ENCODE data around the gene GSG1L.

DNA sequence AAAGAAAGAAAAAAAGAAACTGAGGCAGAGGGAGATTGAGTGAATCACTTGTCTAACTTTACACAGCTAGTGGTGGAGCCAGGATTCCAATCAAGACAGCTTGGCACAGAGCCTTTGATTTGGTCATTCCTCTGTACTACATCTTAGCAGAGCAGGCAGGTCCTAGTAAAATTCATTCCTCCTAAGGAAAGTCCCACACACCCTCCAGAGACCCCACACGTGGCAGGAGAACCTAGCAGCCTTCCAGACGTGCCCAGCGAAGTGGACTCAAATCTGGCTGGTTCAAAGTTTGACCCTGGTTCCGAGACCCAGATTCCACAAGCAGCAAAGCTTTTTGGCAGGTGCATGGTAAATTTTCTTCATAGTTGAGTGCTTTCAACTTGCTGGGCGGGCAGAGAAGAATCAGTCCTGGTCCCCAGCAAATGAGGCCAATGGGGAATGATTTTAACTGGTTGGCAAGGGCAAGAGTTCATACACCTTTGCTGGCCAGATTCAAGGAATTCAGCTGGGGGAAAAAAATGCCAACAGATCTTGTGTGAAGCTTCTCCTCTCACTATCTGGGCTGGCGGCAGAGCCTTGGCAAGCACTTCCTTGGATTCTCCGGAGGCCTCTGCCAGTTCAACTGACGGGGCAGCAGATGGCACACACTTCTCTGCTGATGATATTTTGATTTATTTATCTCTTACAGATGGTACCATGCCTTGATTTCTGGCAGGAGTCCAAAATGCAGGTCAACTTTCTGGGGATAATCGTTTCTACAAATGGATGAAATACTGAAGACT lies 82.4 kb downstream of the GSG1L start:
- TF ChIP-seq, protein P1, sequence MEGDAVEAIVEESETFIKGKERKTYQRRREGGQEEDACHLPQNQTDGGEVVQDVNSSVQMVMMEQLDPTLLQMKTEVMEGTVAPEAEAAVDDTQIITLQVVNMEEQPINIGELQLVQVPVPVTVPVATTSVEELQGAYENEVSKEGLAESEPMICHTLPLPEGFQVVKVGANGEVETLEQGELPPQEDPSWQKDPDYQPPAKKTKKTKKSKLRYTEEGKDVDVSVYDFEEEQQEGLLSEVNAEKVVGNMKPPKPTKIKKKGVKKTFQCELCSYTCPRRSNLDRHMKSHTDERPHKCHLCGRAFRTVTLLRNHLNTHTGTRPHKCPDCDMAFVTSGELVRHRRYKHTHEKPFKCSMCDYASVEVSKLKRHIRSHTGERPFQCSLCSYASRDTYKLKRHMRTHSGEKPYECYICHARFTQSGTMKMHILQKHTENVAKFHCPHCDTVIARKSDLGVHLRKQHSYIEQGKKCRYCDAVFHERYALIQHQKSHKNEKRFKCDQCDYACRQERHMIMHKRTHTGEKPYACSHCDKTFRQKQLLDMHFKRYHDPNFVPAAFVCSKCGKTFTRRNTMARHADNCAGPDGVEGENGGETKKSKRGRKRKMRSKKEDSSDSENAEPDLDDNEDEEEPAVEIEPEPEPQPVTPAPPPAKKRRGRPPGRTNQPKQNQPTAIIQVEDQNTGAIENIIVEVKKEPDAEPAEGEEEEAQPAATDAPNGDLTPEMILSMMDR (conservative IDR thresholded peaks at IDR 0.05), result no peak
- TF ChIP-seq ZFX (IDR thresholded peaks at IDR 0.05), result no peak

Data from C4-2B (cell line).